ENCODE data around the gene CALB2. TPM values are rescaled to one million over a fixed set of nuclear protein-coding genes. Genes with fewer than 3 reads are reported as not detected.
"Not testable (repeated sequence)": the region's sequence is repeated elsewhere in the genome, so short reads cannot be mapped to it uniquely, and the experiment has no call there.

The CALB2 gene
- total RNA-seq, 1 donor from 2014 or later, result not detected

- DNase-seq (ENCODE audit: low read depth in 2 of 2), result no peak
These were observed 6.1 kb upstream of the CALB2 start for GRCh38 chr16:71352466-71352865.

- no peak for DNase-seq (ENCODE audit: low read depth in 2 of 2)
These were observed 5.5 kb upstream of the CALB2 start for GRCh38 chr16:71352963-71353460.

- DNase-seq (ENCODE audit: low read depth in 2 of 2), result no peak
These were observed 4.8 kb upstream of the CALB2 start for GRCh38 chr16:71353736-71354135.

- DNase-seq (ENCODE audit: low read depth in 2 of 2), result no peak
These were observed 4.4 kb upstream of the CALB2 start for GRCh38 chr16:71354156-71354555.

- DNase-seq (ENCODE audit: low read depth in 2 of 2), result no peak
These were observed 2.3 kb upstream of the CALB2 start for GRCh38 chr16:71356051-71356740.

- DNase-seq (ENCODE audit: low read depth in 2 of 2), result not testable (repeated sequence)
These were observed 1.6 kb upstream of the CALB2 start for GRCh38 chr16:71356936-71357335.

- no peak for DNase-seq (ENCODE audit: low read depth in 2 of 2)
These were observed 842 bp upstream of the CALB2 start for GRCh38 chr16:71357681-71358080.

- DNase-seq (ENCODE audit: low read depth in 2 of 2), result no peak
These were observed 908 bp downstream of the CALB2 start for GRCh38 chr16:71359431-71359830.

- peak in 1 of 2 donors; percentile 78 for DNase-seq (ENCODE audit: low read depth in 2 of 2)
These were observed 1.9 kb downstream of the CALB2 start for GRCh38 chr16:71360378-71360777.

- no peak for DNase-seq (ENCODE audit: low read depth in 2 of 2)
These were observed 5.7 kb downstream of the CALB2 start for GRCh38 chr16:71364133-71364681.

GRCh38 chr16:71365021-71365420 is 6.5 kb downstream of the CALB2 start:
- no peak for DNase-seq (ENCODE audit: low read depth in 2 of 2)

GRCh38 chr16:71367241-71367976 is 8.9 kb downstream of the CALB2 start:
- peak; percentile 47 to 51 for DNase-seq (ENCODE audit: low read depth in 2 of 2)

- DNase-seq (ENCODE audit: low read depth in 2 of 2), result no peak
These were observed 10.4 kb downstream of the CALB2 start for GRCh38 chr16:71368958-71369357.

GRCh38 chr16:71369494-71369893 is 11.0 kb downstream of the CALB2 start:
- DNase-seq (ENCODE audit: low read depth in 2 of 2), result no peak

- DNase-seq (ENCODE audit: low read depth in 2 of 2), result no peak
These were observed 12.7 kb downstream of the CALB2 start for GRCh38 chr16:71371237-71371636.

GRCh38 chr16:71373073-71373472 is 14.6 kb downstream of the CALB2 start:
- no peak for DNase-seq (ENCODE audit: low read depth in 2 of 2)

GRCh38 chr16:71376465-71377157 is 18.1 kb downstream of the CALB2 start:
- no peak for DNase-seq (ENCODE audit: low read depth in 2 of 2)

- no peak for DNase-seq (ENCODE audit: low read depth in 2 of 2)
These were observed 21.2 kb downstream of the CALB2 start for GRCh38 chr16:71379711-71380110.

GRCh38 chr16:71380831-71381230 is 22.3 kb downstream of the CALB2 start:
- DNase-seq (ENCODE audit: low read depth in 2 of 2), result no peak

- DNase-seq (ENCODE audit: low read depth in 2 of 2), result no peak
These were observed 24.7 kb downstream of the CALB2 start for GRCh38 chr16:71383054-71383773.

- DNase-seq (ENCODE audit: low read depth in 2 of 2), result no peak
These were observed 25.7 kb downstream of the CALB2 start for GRCh38 chr16:71384073-71384724.

All from lung microvascular endothelial cell (primary cell).